Measurements from ENCODE around the gene CES2. TPM values are rescaled to one million over a fixed set of nuclear protein-coding genes. Genes with fewer than 3 reads are reported as not detected.

The CES2 gene
- total RNA-seq, 1 experiment from 2014 or later = 45.5 TPM

GRCh38 chr16:66910175-66910940 is 25.0 kb upstream of the CES2 start:
- no peaks in the 10 kb centered on the region for H3K27me3 ChIP-seq (replicated peaks; ENCODE audit: control insufficient read depth, insufficient read depth, low read length)
- Mint-ChIP-seq H3K4me1 (ENCODE audit: low read depth, unreplicated experiment) (peaks cover 12% of the 10 kb centered on the region), H3K27me3 (ENCODE audit: insufficient read depth, unreplicated experiment) (no peaks in the 10 kb centered on the region), H3K4me3 (ENCODE audit: unreplicated experiment) (no peak overlapping the region), H3K9me3 (ENCODE audit: unreplicated experiment) (no peaks in the 10 kb centered on the region), H3K36me3 (ENCODE audit: insufficient read depth, unreplicated experiment) (no peaks in the 10 kb centered on the region), H3K27ac (ENCODE audit: unreplicated experiment) (no peak overlapping the region)
- no peaks in the 10 kb centered on the region for H3K9me3 ChIP-seq
- peaks cover 19% of the 10 kb centered on the region for H3K4me1 ChIP-seq
- POLR2A ChIA-PET = no interaction called here
- no peak overlapping the region for H3K4me3 ChIP-seq (ENCODE audit: low read depth, low read length)
- no TSS peak for BruUV-seq (replicated peaks)
- TF ChIP-seq CTCF (IDR thresholded peaks at IDR 0.05; ENCODE audit: insufficient read depth in 1 of 2, low read depth in 1 of 2, low read length in 1 of 2, severe bottlenecking in 1 of 2, unreplicated experiment in 1 of 2) = no peak
- CTCF ChIA-PET = interaction anchor here (0.6 to 2.2 kb wide), 7 partner anchors 8 to 288 kb away, joined by 3 to 13 read pairs (median 4); partner anchors contain the start of genes CDH16 and PDP2
- no peak for DNase-seq
- intact Hi-C loops (cut with micrococcal nuclease; ENCODE audit: unreplicated experiment) = no loop called here
- H3K36me3 ChIP-seq (ENCODE audit: control insufficient read depth, insufficient read depth, low read length) = no peaks in the 10 kb centered on the region

- Histone ChIP-seq H3K9me3 (no peaks in the 10 kb centered on the region), H3K4me3 (ENCODE audit: low read depth, low read length) (no peak overlapping the region), H3K4me1 (peaks cover 12% of the 10 kb centered on the region), H3K27me3 (replicated peaks; ENCODE audit: control insufficient read depth, insufficient read depth, low read length) (no peaks in the 10 kb centered on the region), H3K36me3 (ENCODE audit: control insufficient read depth, insufficient read depth, low read length) (no peaks in the 10 kb centered on the region)
- no peak for TF ChIP-seq CTCF (IDR thresholded peaks at IDR 0.05; ENCODE audit: insufficient read depth in 1 of 2, low read depth in 1 of 2, low read length in 1 of 2, severe bottlenecking in 1 of 2, unreplicated experiment in 1 of 2)
- BruUV-seq (replicated peaks) = no TSS peak
- CTCF ChIA-PET = interaction anchor here (1.6 to 2.2 kb wide), 2 partner anchors 16 to 31 kb away, joined by 3 to 13 read pairs; partner anchors contain the start of gene PDP2
- intact Hi-C loops (cut with micrococcal nuclease; ENCODE audit: unreplicated experiment) = no loop called here
- Mint-ChIP-seq H3K27me3 (ENCODE audit: insufficient read depth, unreplicated experiment) (no peaks in the 10 kb centered on the region), H3K36me3 (ENCODE audit: insufficient read depth, unreplicated experiment) (no peaks in the 10 kb centered on the region), H3K27ac (ENCODE audit: unreplicated experiment) (no peak overlapping the region), H3K4me3 (ENCODE audit: unreplicated experiment) (no peak overlapping the region), H3K9me3 (ENCODE audit: unreplicated experiment) (no peaks in the 10 kb centered on the region), H3K4me1 (ENCODE audit: low read depth, unreplicated experiment) (peaks cover 5% of the 10 kb centered on the region)
- DNase-seq = no peak
- POLR2A ChIA-PET = no interaction called here
These were observed 24.2 kb upstream of the CES2 start for GRCh38 chr16:66911112-66911511.

- H3K4me3 Mint-ChIP-seq (ENCODE audit: unreplicated experiment) = no peak overlapping the region
- DNase-seq = no peak
- no TSS peak for BruUV-seq (replicated peaks)
- H3K4me1 ChIP-seq = peaks cover 5% of the 10 kb centered on the region; the same call in 1 of the 2 replicates
- no peaks in the 10 kb centered on the region for H3K36me3 ChIP-seq (ENCODE audit: control insufficient read depth, insufficient read depth, low read length)
- H3K27me3 Mint-ChIP-seq (ENCODE audit: insufficient read depth, unreplicated experiment) = no peaks in the 10 kb centered on the region
- no peaks in the 10 kb centered on the region for H3K9me3 Mint-ChIP-seq (ENCODE audit: unreplicated experiment)
- no peaks in the 10 kb centered on the region for H3K4me1 Mint-ChIP-seq (ENCODE audit: low read depth, unreplicated experiment)
- no peaks in the 10 kb centered on the region for H3K27me3 ChIP-seq (replicated peaks; ENCODE audit: control insufficient read depth, insufficient read depth, low read length)
- H3K27ac Mint-ChIP-seq (ENCODE audit: unreplicated experiment) = no peak overlapping the region
- intact Hi-C loops (cut with micrococcal nuclease; ENCODE audit: unreplicated experiment) = no loop called here
- TF ChIP-seq CTCF (IDR thresholded peaks at IDR 0.05; ENCODE audit: insufficient read depth in 1 of 2, low read depth in 1 of 2, low read length in 1 of 2, severe bottlenecking in 1 of 2, unreplicated experiment in 1 of 2) = no peak
- POLR2A ChIA-PET = no interaction called here
- no peaks in the 10 kb centered on the region for H3K9me3 ChIP-seq
- CTCF ChIA-PET = interaction anchor here (1.6 kb wide), 1 partner anchor 31 kb away, joined by 3 read pairs; the partner anchor contains the start of gene PDP2
- H3K4me3 ChIP-seq (ENCODE audit: low read depth, low read length) = no peak overlapping the region
- no peaks in the 10 kb centered on the region for H3K36me3 Mint-ChIP-seq (ENCODE audit: insufficient read depth, unreplicated experiment)
These were observed 23.5 kb upstream of the CES2 start for GRCh38 chr16:66911801-66912200.

Measured in Caco-2 (cell line).